ENCODE results near the gene FAM219B.

Gene FAM219B

GRCh38 chr15:74873036-74873755 is 33.5 kb downstream of the FAM219B start, which contains the start of gene SCAMP2:
TSS of gene SCAMP2 (minus strand) at chr15:74873365. CDS start at chr15:74873255, 110 bp downstream.
- no peaks in the 10 kb centered on the region for H3K27me3 ChIP-seq
- H3K4me3 ChIP-seq: peak within 1 kb of the TSS; percentile 68 to 87 (median 78)
- H3K27ac ChIP-seq: peak within 1 kb of the TSS; percentile 89 to 100 (median 96)
- H3K4me1 ChIP-seq: peaks cover 44 to 54% (median 50%) of the 10 kb centered on the region in 10 experiments
- H3K9me3 ChIP-seq (replicated peaks in 1 of 11): peaks cover 0 to 1% (median 0%) of the 10 kb centered on the region in 11 experiments; a peak in 4 of 22 replicates
- H3K9ac ChIP-seq: peak within 1 kb of the TSS; percentile 90 to 99 (median 96)
- TF ChIP-seq Cebpa-rat (IDR thresholded peaks at IDR 0.05): no peak
- peak within 1 kb of the TSS; percentile 89 to 100 (median 98) for H3K4me2 ChIP-seq
- peaks cover 0 to 10% (median 6%) of the 10 kb centered on the region in 11 experiments; a peak in 8 of 22 replicates for H3K36me3 ChIP-seq
- peaks cover 0 to 47% (median 11%) of the 10 kb centered on the region in 11 experiments; a peak in 16 of 22 replicates for H4K20me1 ChIP-seq

- TF ChIP-seq Cebpa-rat (IDR thresholded peaks at IDR 0.05): no peak
- peak overlapping the region; percentile 89 to 100 (median 98) for H3K4me2 ChIP-seq
- H3K36me3 ChIP-seq: peaks cover 0 to 16% (median 7%) of the 10 kb centered on the region in 11 experiments; a peak in 12 of 22 replicates
- peaks cover 0 to 51% (median 11%) of the 10 kb centered on the region in 11 experiments; a peak in 16 of 22 replicates for H4K20me1 ChIP-seq
- peak overlapping the region; percentile 90 to 99 (median 96) for H3K9ac ChIP-seq
- H3K27ac ChIP-seq: peak overlapping the region; percentile 89 to 100 (median 96)
- H3K27me3 ChIP-seq: no peaks in the 10 kb centered on the region
- H3K4me1 ChIP-seq: peaks cover 49 to 59% (median 55%) of the 10 kb centered on the region in 10 experiments
- H3K4me3 ChIP-seq: peak overlapping the region; percentile 68 to 87 (median 78)
- peaks cover 0 to 6% (median 2%) of the 10 kb centered on the region in 11 experiments; a peak in 10 of 22 replicates for H3K9me3 ChIP-seq (replicated peaks in 1 of 11)
Measured at GRCh38 chr15:74872702-74873035, 34.0 kb downstream of the FAM219B start.

GRCh38 chr15:74870436-74871215 is 36.0 kb downstream of the FAM219B start:
- H3K27me3 ChIP-seq: no peaks in the 10 kb centered on the region
- peak overlapping the region; percentile 90 to 99 (median 96) for H3K9ac ChIP-seq
- H3K27ac ChIP-seq: peak overlapping the region; percentile 89 to 100 (median 96)
- peaks cover 0 to 70% (median 11%) of the 10 kb centered on the region in 11 experiments; a peak in 16 of 22 replicates for H4K20me1 ChIP-seq
- TF ChIP-seq Cebpa-rat (IDR thresholded peaks at IDR 0.05): no peak
- H3K4me3 ChIP-seq: peak overlapping the region; percentile 35 to 87 (median 74); a peak in 19 of 20 replicates
- peaks cover 5 to 27% (median 20%) of the 10 kb centered on the region in 11 experiments; a peak in 16 of 22 replicates for H3K36me3 ChIP-seq
- H3K4me1 ChIP-seq: peaks cover 70 to 79% (median 75%) of the 10 kb centered on the region in 10 experiments
- H3K9me3 ChIP-seq (replicated peaks in 1 of 11): peaks cover 0 to 14% (median 9%) of the 10 kb centered on the region in 11 experiments; a peak in 10 of 22 replicates
- H3K4me2 ChIP-seq: peak overlapping the region; percentile 89 to 100 (median 98)

- peak overlapping the region; percentile 17 to 87 (median 58); a peak in 16 of 20 replicates for H3K4me3 ChIP-seq
- H4K20me1 ChIP-seq: peaks cover 0 to 77% (median 12%) of the 10 kb centered on the region in 11 experiments; a peak in 17 of 22 replicates
- H3K27ac ChIP-seq: peak overlapping the region; percentile 89 to 100 (median 96)
- peaks cover 5 to 27% (median 20%) of the 10 kb centered on the region in 11 experiments; a peak in 16 of 22 replicates for H3K36me3 ChIP-seq
- peaks cover 0 to 14% (median 9%) of the 10 kb centered on the region in 11 experiments; a peak in 10 of 22 replicates for H3K9me3 ChIP-seq (replicated peaks in 1 of 11)
- peak overlapping the region; percentile 90 to 99 (median 96) for H3K9ac ChIP-seq
- H3K27me3 ChIP-seq: no peaks in the 10 kb centered on the region
- TF ChIP-seq Cebpa-rat (IDR thresholded peaks at IDR 0.05): no peak
- peaks cover 77 to 83% (median 81%) of the 10 kb centered on the region in 10 experiments for H3K4me1 ChIP-seq
- peak overlapping the region; percentile 89 to 100 (median 98) for H3K4me2 ChIP-seq
Measured at GRCh38 chr15:74869726-74870407, 36.8 kb downstream of the FAM219B start.

- Histone ChIP-seq H3K4me3 (peak overlapping the region in 7 of 10 experiments; percentile 17 to 55 (median 46); a peak in 13 of 20 replicates), H3K27me3 (no peaks in the 10 kb centered on the region), H3K36me3 (peaks cover 5 to 30% (median 22%) of the 10 kb centered on the region in 11 experiments; a peak in 17 of 22 replicates), H4K20me1 (peaks cover 5 to 82% (median 17%) of the 10 kb centered on the region in 11 experiments; a peak in 20 of 22 replicates), H3K9ac (peak overlapping the region; percentile 68 to 99 (median 95)), H3K27ac (peak overlapping the region; percentile 89 to 100 (median 95)), H3K4me2 (peak overlapping the region; percentile 77 to 100 (median 98)), H3K9me3 (replicated peaks in 1 of 11) (peaks cover 0 to 14% (median 9%) of the 10 kb centered on the region in 11 experiments; a peak in 10 of 22 replicates), H3K4me1 (peaks cover 82 to 88% (median 85%) of the 10 kb centered on the region in 10 experiments)
- no peak for TF ChIP-seq Cebpa-rat (IDR thresholded peaks at IDR 0.05)
Measured at GRCh38 chr15:74869372-74869725, 37.3 kb downstream of the FAM219B start.

DNA sequence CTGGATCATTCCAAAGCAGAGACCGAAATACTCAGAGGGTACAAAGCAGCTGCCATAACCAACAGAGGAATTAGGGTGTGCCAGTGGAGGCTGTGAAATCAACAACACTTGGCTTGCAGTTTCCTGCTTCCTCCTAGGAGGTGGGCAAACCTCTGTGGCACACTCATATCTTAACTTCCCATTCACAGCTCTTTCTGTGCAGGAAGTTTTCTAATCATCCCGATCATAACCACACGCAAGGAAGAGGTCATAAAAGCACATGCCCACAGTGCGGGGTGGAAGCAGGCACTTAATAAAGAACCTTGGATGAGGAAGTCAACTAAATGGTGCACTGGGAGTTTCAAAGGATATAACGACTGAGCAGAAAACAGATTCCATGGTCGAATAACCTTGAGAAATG is 38.6 kb downstream of the FAM219B start:
- Histone ChIP-seq H3K27ac (peak overlapping the region; percentile 89 to 100 (median 95)), H3K36me3 (peaks cover 5 to 42% (median 27%) of the 10 kb centered on the region in 11 experiments; a peak in 19 of 22 replicates), H3K4me3 (peak overlapping the region in 8 of 10 experiments; percentile 7 to 55 (median 38); a peak in 9 of 20 replicates), H3K4me2 (peak overlapping the region; percentile 77 to 100 (median 98)), H3K27me3 (no peaks in the 10 kb centered on the region), H3K4me1 (peaks cover 83 to 93% (median 89%) of the 10 kb centered on the region in 10 experiments), H3K9ac (peak overlapping the region in 10 of 11 experiments; percentile 21 to 99 (median 95); a peak in 20 of 22 replicates), H4K20me1 (peaks cover 17 to 94% (median 30%) of the 10 kb centered on the region in 11 experiments; a peak in 20 of 22 replicates), H3K9me3 (replicated peaks in 1 of 11) (peaks cover 0 to 14% (median 9%) of the 10 kb centered on the region in 11 experiments; a peak in 10 of 22 replicates)
- TF ChIP-seq Cebpa-rat (IDR thresholded peaks at IDR 0.05): peak in 2 of 11 experiments; percentile 9 to 34; a peak in 2 of 22 replicates

GRCh38 chr15:74867466-74868038 is 39.1 kb downstream of the FAM219B start:
- Histone ChIP-seq H3K27me3 (no peaks in the 10 kb centered on the region), H3K4me2 (peak overlapping the region; percentile 77 to 100 (median 98)), H3K4me1 (peaks cover 82 to 95% (median 90%) of the 10 kb centered on the region in 10 experiments), H3K9me3 (replicated peaks in 1 of 11) (peaks cover 0 to 14% (median 9%) of the 10 kb centered on the region in 11 experiments; a peak in 10 of 22 replicates), H4K20me1 (peaks cover 23 to 96% (median 32%) of the 10 kb centered on the region in 11 experiments; a peak in 20 of 22 replicates), H3K27ac (peak overlapping the region; percentile 89 to 100 (median 95); a peak in 21 of 22 replicates), H3K9ac (peak overlapping the region in 9 of 11 experiments; percentile 68 to 99 (median 94); a peak in 19 of 22 replicates), H3K36me3 (peaks cover 5 to 45% (median 27%) of the 10 kb centered on the region in 11 experiments; a peak in 19 of 22 replicates), H3K4me3 (peak overlapping the region in 8 of 10 experiments; percentile 4 to 42 (median 9); a peak in 6 of 20 replicates)
- TF ChIP-seq Cebpa-rat (IDR thresholded peaks at IDR 0.05): no peak

Measured in BLaER1 treated with 17β-estradiol and CSF1 and Interleukin-3, amounts not matched to agents 10 nM and 100 nM (cell line).